Heart left ventricle (tissue), 13 donors: ENCODE data around the gene UQCRH.

Experiments used
- POLR2A ChIP-seq, 2 donors: fragments of 450-650 bp; IDR thresholded peaks; one replicate each; pipeline ENCODE4 v1.6.1; 2017; ENCODE audit warnings: antibody characterized with exemption in 2 of 2, mild to moderate bottlenecking in 2 of 2, moderate library complexity in 2 of 2
- TF ChIP-seq, protein P1 (sequence below), 12 donors: fragments of 200-600 bp; sonication (generic) in 4 of 12; IDR thresholded peaks; one replicate each; pipeline versions ENCODE4 v1.5.0 to v1.8.0; 2018 to 2022; ENCODE audit warnings: antibody characterized with exemption in 12 of 12, mild to moderate bottlenecking in 5 of 12
- donor health status: ischemic (EF 13 %, LVEDD 7.1; RV severe dilation, severe dysfunction).
- donor health status: DM: no; HTN: yes; CAD: no.
- donor health status: DM: no; HTN: no; CAD: no.
- donor health status: ischemic (EF 25% LVEDD 6.9; RV normal size, moderate dysfunction).
- donor health status: ischemic (EF 25% LVEDD 5.7; RV mildly dilated, moderate dysfunction).
- donor health status: ischemic (EF 35%, LVEDD 5.7; RV mildly dilated, moderate dysfunction).
- donor health status: nonischemic (EF 11% LVEDD 7.7; RV severe dilation, severe dysfunction).
- donor health status: DM: yes; HTN: yes; CAD: no.
- donor health status: PGD.
- donor health status: ischemic (EF 29% LVEDD 5.4; RV normal size, mild dysfunction).
- donor health status: nonischemic (EF 23%, LVEDD 6.1; RV moderate dilation, normal function).

DNA sequence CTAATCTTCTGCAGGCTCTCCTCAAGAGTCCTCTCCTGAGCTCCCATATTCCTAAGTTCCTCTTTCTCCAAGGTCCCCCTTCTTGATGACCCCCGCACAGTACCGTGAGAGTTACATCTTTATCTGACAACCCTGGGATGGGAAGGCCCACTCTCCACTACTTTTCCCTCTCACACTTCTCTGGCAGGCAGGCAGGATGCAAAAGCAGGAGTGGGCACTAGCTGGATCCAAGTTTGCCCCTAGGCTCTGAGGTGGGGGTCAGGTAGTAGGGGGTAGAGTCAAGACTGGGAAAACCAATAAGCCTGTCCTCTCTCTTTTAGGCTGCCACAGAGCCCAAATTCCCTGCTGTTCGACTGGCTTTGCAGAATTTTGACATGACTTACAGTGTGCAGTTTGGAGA is 41.0 kb downstream of the UQCRH start:
- TF ChIP-seq, protein P1, sequence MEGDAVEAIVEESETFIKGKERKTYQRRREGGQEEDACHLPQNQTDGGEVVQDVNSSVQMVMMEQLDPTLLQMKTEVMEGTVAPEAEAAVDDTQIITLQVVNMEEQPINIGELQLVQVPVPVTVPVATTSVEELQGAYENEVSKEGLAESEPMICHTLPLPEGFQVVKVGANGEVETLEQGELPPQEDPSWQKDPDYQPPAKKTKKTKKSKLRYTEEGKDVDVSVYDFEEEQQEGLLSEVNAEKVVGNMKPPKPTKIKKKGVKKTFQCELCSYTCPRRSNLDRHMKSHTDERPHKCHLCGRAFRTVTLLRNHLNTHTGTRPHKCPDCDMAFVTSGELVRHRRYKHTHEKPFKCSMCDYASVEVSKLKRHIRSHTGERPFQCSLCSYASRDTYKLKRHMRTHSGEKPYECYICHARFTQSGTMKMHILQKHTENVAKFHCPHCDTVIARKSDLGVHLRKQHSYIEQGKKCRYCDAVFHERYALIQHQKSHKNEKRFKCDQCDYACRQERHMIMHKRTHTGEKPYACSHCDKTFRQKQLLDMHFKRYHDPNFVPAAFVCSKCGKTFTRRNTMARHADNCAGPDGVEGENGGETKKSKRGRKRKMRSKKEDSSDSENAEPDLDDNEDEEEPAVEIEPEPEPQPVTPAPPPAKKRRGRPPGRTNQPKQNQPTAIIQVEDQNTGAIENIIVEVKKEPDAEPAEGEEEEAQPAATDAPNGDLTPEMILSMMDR (IDR thresholded peaks at IDR 0.05), result no peak
- TF ChIP-seq POLR2A (IDR thresholded peaks at IDR 0.05), result no peak
